RWPE1 (cell line): ENCODE results near the gene ZNF330.

ENCODE experiments used
- CTCF ChIA-PET: fragments of 350-600 bp; sonication (Branson Sonifier 250); formaldehyde crosslinking; extraction: SDS; loops from one replicate; lab custom pipeline; 2021; lab: Yijun Ruan, JAX
- POLR2A ChIA-PET: fragments of 400-600 bp; formaldehyde crosslinking; extraction: SDS; loops from one replicate; lab custom pipeline; 2020; ENCODE audit warnings: antibody characterized with exemption; ENCODE audit not compliant: low non-redundant PET; lab: Yijun Ruan, JAX
- DNase-seq: peaks from one replicate; pipeline ENCODE4 v3.0.0; 2012; ENCODE audit warnings: low spot score
- H3K27ac ChIP-seq: fragments of 450-650 bp; 2 replicates; pipeline ENCODE4 v1.5.1; 2017
- CTCF ChIP-seq: fragments of 450-650 bp; conservative IDR thresholded peaks from 2 replicates; pipeline ENCODE4 v1.5.1; 2017; ENCODE audit warnings: low read depth, mild to moderate bottlenecking

Gene ZNF330

GRCh38 chr4:141246243-141246642, 25.5 kb downstream of the ZNF330 start:
- ChIA-PET CTCF (interaction anchor here (0.5 kb wide), 1 partner anchor 53 kb away, joined by 5 read pairs; no protein-coding TSS in a partner anchor), POLR2A (no interaction called here)
- no peak for DNase-seq
- TF ChIP-seq CTCF: no peak
- H3K27ac ChIP-seq: no peak overlapping the region

GRCh38 chr4:141246683-141247429, 26.2 kb downstream of the ZNF330 start:
- ChIA-PET CTCF (interaction anchor here (0.5 to 0.8 kb wide), 2 partner anchors 38 to 52 kb away, joined by 3 to 5 read pairs; no protein-coding TSS in a partner anchor), POLR2A (no interaction called here)
- DNase-seq: peak; percentile 2
- no peak for TF ChIP-seq CTCF
- no peak overlapping the region for H3K27ac ChIP-seq

GRCh38 chr4:141247430-141247780, 26.7 kb downstream of the ZNF330 start:
- POLR2A ChIA-PET: no interaction called here
- CTCF ChIA-PET: interaction anchor here (0.8 kb wide), 1 partner anchor 38 kb away, joined by 3 read pairs; no protein-coding TSS in a partner anchor

GRCh38 chr4:141248029-141248428, 27.3 kb downstream of the ZNF330 start:
- no peak overlapping the region for H3K27ac ChIP-seq
- ChIA-PET CTCF (no interaction called here), POLR2A (no interaction called here)
- no peak for TF ChIP-seq CTCF
- DNase-seq: no peak

More at GRCh38 chr4:141247430-141247780, 26.7 kb downstream of the ZNF330 start:
- TF ChIP-seq CTCF: no peak
- no peak overlapping the region for H3K27ac ChIP-seq
- DNase-seq: no peak

GRCh38 chr4:141248486-141248885, 27.8 kb downstream of the ZNF330 start:
- no peak for TF ChIP-seq CTCF
- ChIA-PET CTCF (no interaction called here), POLR2A (no interaction called here)
- no peak overlapping the region for H3K27ac ChIP-seq
- no peak for DNase-seq

GRCh38 chr4:141254326-141254725, 33.6 kb downstream of the ZNF330 start:
- DNase-seq: no peak
- POLR2A ChIA-PET: no interaction called here
- CTCF ChIA-PET: no interaction called here
- no peak overlapping the region for H3K27ac ChIP-seq
- no peak for TF ChIP-seq CTCF
